Activated naive CD8-positive, alpha-beta T cell treated with anti-CD3 and anti-CD28 coated beads, Interleukin-2, amount 50 U/mL, for 24 hours (primary cell): ENCODE results near the gene GARNL3.
A peak's percentile ranks its signal among the peaks of the same experiment; 100 is the strongest.

ENCODE experiments used
- ATAC-seq: fragments of 150-1000 bp; cut with Tn5 transposase; one replicate; pipeline ENCODE4 v1.10.0; 2021
- DNase-seq: peaks from one replicate; pipeline ENCODE4 v3.0.0; 2021
- H3K27ac Mint-ChIP-seq: one replicate; pipeline ENCODE4 v1.8.0; 2021; ENCODE audit warnings: mild to moderate bottlenecking, mixed read lengths
- H3K27me3 Mint-ChIP-seq: one replicate; pipeline ENCODE4 v1.8.0; 2021; ENCODE audit warnings: mixed read lengths
- H3K36me3 Mint-ChIP-seq: one replicate; pipeline ENCODE4 v1.8.0; 2021; ENCODE audit warnings: low read depth, mixed read lengths
- H3K4me1 Mint-ChIP-seq: one replicate; pipeline ENCODE4 v1.8.0; 2021; ENCODE audit warnings: mixed read lengths
- H3K4me3 Mint-ChIP-seq: one replicate; pipeline ENCODE4 v1.8.0; 2021; ENCODE audit warnings: mild to moderate bottlenecking, moderate library complexity, mixed read lengths
- H3K9me3 Mint-ChIP-seq: one replicate; pipeline ENCODE4 v1.8.0; 2021; ENCODE audit warnings: mixed read lengths

The GARNL3 gene

DNA sequence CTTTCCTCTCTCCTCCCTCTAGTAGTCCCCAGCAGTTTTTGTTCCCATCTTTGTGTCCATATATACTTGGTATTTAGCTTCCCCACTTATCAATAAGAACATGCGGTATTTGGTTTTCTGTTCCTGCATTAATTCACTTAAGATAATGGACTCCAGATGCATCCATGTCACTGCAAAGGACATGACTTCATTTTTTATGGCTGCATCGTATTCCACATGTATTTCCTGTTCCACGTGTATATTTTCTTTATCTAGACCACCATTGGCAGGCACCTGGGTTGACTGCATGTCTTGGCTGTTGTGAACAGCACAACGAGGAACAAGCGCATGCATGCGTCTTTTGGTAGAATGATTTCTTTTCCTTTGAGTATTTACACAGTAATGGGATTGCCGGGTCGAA lies 165.8 kb downstream of the GARNL3 start:
- DNase-seq = no peak
- H3K27me3 Mint-ChIP-seq = no peaks in the 10 kb centered on the region
- H3K9me3 Mint-ChIP-seq = no peaks in the 10 kb centered on the region
- ATAC-seq = no peak
- H3K36me3 Mint-ChIP-seq = peaks cover 67% of the 10 kb centered on the region
- H3K27ac Mint-ChIP-seq = no peak overlapping the region
- H3K4me1 Mint-ChIP-seq = peaks cover 48% of the 10 kb centered on the region
- H3K4me3 Mint-ChIP-seq = no peak overlapping the region

DNA sequence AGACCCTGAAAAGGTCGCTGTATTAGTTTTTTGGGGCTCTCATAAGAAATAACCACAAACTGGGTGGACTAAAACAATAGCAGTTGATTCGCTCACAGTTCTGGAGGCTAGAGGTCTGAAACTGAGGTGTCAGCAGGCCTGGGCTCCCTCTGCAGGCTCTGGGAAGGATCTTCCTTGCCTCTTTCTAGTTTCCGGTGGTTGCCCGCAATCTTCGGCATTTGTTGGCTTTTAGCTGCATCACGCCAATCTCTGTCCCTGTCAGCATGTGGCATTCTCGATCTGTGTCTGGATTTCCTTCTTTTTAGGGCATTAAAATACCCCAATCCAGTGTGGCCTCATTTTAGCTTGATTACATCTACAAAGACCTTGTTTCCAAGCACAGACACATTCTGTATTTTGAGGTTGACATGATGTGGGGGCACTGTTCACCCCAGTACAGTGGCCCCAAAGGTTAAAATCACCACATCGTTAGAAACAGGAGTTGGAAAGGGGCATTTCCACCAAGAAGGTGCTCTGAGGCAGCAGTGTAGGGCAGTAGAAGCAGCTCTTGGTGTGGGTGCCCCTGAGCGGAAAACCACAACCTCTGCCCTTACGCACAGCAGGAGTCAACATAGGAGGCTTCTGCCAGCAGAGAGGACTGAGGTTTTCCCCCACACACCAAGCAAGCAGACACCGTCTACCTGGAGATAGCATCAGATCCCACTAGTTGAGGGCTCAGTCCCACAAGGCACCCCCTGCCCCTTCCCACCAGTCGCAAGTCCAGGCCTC lies 173.1 kb downstream of the GARNL3 start:
- DNase-seq = peak; percentile 41
- Mint-ChIP-seq H3K4me3 (no peak overlapping the region), H3K4me1 (peaks cover 19% of the 10 kb centered on the region), H3K9me3 (no peaks in the 10 kb centered on the region), H3K36me3 (peaks cover 74% of the 10 kb centered on the region), H3K27me3 (no peaks in the 10 kb centered on the region), H3K27ac (peak overlapping the region; percentile 55)
- ATAC-seq = peak; percentile 92

DNA sequence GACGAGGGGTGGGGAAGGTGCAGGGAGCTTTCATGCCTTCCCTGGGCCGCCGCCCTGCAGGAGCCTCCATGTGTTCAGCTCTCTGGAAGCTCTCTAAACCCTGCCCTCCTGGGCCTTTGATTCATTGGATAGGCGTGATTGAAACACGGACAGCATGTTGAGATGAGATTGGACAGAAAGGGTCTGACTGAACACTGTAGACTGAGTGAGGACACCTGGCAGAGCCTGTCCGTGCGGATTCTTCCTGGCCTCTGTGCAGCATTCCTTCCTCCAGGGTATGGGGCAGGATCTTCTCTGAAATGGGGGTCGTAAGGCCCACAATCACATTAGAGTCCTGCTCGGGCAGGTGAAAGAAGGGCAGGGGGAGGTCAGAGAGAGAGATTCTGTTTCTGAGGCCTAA lies 173.8 kb downstream of the GARNL3 start:
- Mint-ChIP-seq H3K36me3 (peaks cover 74% of the 10 kb centered on the region), H3K27ac (peak overlapping the region; percentile 55), H3K27me3 (no peaks in the 10 kb centered on the region), H3K4me3 (no peak overlapping the region), H3K9me3 (no peaks in the 10 kb centered on the region), H3K4me1 (peaks cover 16% of the 10 kb centered on the region)
- DNase-seq (no peak), ATAC-seq (no peak)
